SIG-M5 (cell line): ENCODE measurements around the gene PTPN21.

Source experiments
- DNase-seq: peaks from one replicate; lab custom pipeline; 2025; lab: John Stamatoyannopoulos, UW

Gene PTPN21

DNA sequence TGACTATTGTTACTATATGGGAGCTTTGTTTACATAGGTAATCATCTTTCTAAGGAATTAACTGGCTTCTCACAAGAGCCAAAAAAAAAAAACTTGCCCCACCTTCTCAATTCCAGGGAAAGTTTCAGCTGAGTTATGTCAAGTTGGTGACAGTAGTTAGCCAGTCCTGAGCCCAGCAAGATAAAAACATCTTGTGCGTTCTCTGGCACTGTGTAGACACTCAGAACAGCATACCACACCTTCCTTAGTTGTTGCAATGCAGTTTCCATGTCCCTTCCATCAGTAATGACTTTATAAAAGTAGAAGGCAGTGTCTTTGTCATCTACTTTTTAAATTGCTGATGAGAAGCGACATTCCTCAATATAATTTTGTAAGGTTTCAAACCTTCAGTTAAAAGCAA lies 50.2 kb downstream of the PTPN21 start:
- no peak for DNase-seq

DNA sequence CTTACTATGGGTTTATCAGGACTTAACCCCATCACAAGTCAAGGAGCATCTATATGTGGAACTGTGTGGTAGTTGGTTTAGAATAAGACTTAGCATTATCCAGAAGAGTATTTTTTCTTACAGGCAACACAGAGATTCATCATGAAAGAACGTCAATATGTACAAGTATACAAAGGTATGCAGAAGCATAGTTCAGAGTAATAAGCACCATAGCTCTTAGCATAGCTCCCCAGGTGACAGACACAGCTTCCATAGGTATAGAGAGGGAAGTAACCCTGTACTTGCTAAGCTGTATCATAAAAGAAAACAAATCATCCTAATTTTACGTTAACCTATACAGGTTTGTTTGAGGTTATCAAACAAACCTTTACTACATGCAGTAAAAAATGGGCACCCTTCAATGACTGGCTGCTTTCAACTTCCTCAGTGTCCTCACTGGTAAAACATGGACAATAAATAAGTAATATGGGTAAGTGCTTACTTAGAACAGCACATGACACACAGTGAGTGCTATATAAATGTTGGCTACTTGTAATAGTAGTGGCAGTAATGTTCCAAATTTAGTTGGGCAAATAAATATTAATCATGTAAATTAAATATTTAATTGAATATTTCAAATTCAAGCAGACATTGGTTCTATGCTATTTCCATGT lies 50.9 kb downstream of the PTPN21 start:
- no peak for DNase-seq

DNA sequence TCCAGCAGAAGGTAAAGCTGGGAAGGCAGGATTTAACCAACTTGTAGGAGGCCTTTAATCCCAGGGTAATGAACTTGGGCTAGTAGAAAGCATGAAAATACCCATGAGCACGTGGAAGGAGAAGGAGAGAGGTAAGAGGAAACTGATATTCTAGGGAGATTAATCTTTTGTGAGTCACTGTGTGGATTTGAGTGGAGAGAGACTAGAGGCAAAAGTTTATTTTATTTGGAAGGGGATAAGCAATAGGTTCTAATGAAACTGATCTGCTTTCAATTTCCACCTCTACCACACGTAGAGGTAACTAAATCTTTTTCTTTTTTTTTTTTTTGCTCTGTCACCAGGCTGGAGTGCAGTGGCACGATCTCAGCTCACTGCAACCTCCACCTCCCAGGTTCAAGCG lies 52.1 kb downstream of the PTPN21 start:
- no peak for DNase-seq

DNA sequence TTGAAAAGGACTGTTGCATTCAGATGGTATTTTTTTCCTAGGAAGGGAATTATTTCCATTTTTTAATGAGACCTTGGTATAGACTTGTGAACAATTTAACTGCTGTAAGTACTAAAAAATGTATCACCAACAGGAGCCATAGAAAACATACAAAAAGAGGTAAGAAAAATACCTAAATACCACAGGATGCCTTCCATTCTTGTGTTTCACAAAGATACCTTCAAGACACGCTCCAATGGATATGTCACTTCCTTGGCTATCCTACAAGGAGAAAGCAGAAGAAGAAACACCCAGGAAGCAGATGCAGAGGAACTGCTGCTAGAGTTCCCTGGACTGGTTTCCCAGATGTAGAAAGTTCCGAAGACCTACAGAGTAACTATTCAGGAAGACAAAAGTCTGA lies 54.2 kb downstream of the PTPN21 start:
- DNase-seq = no peak

DNA sequence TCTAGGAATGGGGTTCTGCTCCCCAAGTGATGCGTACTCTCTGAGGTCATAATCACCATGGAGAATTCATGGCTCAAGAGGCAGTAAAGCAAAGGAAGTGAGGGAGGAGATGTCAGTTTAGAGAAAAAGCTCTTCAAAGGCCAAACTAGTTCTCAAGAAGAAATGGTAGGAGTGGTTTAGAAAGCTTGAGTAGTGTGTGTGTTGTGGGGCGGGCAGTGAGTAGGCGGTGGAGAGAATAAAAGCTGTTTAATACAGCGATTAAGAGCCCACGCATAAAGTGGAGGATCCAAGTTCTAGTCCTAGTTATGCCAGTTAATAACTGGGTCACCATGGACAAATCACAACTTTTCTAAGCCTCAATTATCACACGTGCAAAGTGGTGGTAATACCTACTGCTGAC lies 55.6 kb downstream of the PTPN21 start:
- no peak for DNase-seq

DNA sequence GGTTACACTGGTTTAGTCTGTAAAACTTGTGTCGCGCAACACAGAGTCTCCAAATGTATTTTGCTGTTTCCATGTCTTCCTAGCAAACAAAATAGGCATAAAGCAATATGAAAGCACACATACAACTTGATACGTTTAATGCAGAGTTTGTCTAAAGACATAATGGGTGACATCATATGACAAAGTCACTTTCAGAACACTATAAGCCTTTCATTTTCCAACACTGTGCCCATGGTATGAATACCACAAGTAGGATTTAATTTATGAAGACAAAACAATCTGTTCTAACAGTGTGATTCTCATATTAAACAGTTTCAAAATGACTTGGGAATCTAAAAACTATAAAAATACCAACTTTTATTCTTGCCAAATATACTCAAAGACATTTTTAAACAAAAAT lies 58.4 kb downstream of the PTPN21 start:
- DNase-seq = no peak

DNA sequence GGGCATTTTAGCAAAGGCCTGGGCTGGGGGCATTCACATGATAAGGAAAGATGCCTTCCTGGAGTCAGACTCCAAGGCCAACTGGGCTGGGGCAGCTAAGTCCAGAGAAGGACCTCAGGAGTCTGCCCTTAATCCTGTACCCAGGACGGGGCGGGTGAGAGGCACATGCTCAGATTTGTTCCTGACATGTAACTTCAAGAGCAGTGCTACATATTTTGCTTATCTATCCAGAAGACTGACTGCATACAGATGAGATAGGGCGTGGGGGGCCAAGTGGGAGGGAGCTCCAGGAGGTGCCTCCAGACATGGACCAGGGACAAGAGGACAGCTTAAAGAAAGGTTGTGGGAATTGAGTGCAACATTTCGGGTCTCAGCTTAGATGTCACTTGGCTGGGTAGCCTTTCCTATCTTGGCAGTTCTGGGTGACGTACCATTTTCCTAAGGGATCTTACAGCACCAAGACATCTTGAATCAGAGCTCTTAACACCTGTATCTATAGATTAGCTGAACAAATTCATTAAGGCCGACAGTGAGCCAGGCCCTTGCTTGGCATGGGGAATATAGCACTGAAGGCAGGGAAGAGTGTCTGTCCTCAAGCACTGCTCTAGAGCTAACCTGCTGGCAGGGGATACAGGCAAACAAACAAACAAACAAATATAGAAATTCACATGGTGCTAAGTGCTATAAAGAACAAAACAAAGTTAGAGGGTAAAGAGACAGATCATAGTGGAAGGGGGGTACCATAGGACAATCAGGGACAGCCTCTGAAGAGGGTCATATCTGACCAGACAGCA lies 61.2 kb downstream of the PTPN21 start:
- DNase-seq = no peak

DNA sequence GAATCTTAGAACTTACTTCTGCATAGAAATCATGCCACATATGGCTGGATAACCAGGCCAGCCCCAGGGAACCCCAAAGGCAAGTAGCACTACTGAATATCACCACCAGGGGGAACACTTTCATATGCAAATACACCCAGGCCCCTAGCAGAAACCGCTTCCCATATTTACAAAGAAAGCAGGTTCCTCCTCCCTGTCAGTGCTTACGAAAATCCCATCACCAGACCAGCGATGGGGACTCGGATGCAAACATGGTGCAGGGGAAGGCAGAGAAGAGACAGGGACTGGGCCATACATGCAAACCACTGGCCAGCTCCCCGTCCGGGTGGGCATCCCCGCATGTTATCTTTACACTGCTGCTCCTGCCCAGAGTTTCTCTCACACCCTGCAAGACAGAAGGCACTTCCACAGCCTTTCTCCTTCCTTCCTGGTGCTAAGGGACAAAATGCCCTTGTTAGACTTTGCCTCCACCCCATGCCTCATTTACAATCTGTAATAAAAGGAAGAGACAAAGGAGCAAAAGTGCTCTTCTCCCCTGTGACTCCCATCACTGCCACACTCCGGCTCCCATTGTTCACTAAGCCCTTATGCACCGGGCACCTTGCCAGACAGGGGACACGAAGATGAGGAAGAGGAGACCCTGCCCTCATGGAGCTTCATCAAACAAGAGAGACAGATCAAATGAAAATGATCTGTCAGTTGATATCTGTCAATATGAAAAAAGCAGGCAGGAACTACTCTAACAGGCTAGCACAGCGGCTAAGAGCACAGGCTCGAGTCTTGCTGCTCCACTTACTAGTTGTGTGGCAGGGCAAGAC lies 62.3 kb downstream of the PTPN21 start:
- peak; percentile 28 for DNase-seq

DNA sequence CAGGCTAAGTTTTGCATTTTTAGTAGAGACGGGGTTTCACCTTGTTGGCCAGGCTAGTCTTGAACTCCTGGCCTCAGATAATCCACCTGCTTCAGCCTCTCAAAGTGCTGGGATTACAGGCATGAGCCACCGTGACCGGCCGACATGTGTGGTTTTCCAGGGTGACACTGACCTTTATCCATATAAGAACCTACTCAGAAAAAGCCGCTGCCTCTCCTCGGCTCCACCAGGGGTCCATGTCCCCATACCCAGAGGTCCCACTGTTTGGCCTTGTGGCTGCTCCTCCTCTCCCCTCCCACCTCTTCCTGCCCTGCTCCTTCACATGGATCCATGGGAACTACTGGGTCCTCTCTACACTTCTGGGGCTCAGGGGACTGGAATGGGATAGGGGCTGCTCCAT lies 64.6 kb downstream of the PTPN21 start:
- DNase-seq = no peak

DNA sequence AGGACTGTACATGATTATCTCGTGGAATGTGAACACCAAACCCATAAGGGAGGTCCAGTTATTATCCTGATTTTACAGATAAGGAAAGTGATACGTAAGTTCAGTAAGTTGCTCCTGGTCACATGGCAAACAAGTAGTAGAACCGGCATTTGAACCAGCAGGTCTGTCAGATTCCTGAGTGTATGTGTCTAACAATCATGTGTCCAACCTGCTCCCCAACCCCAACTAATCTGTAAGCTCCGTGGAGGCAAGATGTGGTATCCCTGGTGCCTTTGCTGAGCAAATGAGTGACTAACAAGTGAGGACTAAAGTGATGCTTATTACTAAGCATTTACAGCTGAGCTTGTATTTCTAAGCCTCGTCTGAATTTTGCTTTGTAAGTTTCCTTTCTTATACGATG lies 65.9 kb downstream of the PTPN21 start:
- DNase-seq = no peak

DNA sequence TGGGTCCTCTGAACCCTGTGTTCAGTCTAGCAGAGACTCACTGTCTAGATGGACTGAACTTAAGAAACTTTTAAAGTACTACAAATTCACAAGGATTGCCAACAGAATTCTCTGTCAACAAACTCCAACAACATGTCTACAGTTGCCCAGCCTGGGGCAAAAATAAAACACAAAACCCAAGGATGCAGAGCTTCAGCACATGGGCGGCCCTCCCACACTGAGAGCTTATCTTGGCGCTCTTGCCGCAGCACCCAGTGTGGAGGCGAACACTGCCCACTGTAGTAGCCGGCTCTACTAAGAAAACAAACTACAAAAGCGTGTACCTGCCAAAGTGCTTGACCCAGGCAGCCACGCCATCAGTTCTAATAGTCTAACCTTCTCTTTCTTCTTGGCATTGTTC lies 66.7 kb downstream of the PTPN21 start:
- no peak for DNase-seq

DNA sequence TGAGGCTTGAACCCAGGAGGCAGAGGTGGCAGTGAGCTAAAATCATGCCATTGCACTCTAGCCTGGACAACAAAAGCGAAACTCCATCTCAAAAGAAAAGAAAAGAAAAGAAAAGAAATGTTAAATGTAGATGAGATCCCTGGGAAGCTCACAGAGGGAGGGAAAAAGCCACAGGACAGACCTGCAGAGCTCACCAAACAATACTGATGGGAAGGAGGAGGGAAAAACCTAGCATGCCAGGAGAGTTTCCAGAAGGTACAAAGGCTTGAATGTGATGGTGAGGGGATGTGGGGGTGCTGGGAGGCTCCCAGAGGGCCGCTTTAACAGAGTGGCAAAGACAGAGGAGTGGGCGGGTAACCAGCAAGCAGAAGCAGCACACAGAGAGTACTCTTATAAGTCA lies 72.3 kb downstream of the PTPN21 start:
- DNase-seq = no peak

DNA sequence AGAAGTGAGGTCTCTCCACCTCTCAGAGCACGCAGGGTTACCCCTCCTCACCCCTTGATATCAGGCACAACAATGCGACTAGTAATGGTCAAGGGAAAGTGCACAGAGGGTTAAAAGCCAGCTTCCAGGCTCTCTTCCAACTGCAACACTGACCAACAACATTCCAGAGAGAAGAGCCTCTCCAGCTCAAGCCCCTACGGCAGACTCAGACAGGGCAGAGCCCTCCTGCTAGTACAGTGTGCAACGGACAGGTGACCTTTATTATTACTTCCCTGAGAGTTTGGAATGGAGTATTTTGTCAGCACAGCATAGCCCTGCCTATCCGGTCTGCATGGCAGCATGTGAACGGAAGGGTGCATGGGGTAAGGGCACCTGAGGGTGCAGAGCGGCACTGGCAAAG lies 73.0 kb downstream of the PTPN21 start:
- no peak for DNase-seq

DNA sequence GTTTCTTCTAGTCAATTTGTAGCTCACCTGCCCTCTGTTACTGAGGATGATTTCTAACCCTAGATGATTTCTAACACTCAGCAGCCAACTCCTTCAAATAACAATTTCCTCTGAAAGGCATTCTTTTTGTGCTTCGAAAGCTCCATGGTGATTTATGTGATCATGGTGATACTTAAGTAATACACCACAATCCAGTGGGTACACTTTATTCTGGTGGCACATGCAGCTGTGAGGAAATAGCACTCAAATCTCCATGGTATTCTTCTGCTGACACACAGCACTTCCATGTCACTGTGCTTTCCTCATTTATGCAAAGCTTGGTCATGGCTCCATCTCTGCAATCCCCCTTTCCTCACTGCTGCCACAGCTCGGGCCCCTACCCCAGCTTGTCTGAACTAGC lies 73.7 kb downstream of the PTPN21 start:
- no peak for DNase-seq

DNA sequence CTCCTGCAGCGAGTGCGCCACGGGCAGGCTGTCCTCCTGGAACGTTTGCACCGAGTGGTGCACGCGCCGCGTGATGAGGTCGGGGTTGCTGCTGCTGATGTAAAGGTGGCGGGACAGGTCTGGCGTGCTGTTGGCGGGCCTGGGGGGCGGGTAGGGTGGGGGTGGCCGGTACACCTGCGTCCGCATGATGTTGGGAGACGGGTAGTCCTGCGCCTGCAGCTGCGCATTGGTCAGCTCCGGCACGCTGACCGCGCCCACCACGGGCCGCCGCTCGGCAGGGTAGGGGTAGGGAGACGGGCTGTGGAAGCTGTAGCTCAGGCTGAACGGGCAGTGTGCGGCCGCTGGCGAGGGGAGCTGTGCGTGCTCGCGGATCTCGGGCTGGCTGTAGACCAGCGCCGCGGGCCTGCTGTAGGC lies 75.2 kb downstream of the PTPN21 start:
- no peak for DNase-seq

DNA sequence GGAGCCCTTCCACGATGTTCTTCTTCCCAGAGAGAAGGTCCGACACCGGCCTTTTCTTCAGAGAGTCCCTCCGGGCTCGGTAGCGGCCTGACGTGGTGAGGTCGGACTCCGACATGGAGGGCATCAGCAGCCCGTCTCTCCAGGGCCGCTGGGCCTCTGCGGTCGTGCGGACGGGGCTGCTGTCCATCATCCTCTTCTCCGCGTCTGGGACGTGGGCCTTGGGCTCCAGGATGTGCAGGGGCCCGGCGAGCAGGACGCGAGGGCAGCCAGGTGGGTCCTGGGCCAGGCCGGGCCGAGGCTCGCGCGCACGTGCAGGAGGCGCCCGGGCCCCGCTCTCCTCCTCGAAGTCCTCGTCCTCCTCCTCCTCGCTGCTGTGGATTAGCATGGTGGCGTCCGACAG lies 75.9 kb downstream of the PTPN21 start:
- DNase-seq = no peak

DNA sequence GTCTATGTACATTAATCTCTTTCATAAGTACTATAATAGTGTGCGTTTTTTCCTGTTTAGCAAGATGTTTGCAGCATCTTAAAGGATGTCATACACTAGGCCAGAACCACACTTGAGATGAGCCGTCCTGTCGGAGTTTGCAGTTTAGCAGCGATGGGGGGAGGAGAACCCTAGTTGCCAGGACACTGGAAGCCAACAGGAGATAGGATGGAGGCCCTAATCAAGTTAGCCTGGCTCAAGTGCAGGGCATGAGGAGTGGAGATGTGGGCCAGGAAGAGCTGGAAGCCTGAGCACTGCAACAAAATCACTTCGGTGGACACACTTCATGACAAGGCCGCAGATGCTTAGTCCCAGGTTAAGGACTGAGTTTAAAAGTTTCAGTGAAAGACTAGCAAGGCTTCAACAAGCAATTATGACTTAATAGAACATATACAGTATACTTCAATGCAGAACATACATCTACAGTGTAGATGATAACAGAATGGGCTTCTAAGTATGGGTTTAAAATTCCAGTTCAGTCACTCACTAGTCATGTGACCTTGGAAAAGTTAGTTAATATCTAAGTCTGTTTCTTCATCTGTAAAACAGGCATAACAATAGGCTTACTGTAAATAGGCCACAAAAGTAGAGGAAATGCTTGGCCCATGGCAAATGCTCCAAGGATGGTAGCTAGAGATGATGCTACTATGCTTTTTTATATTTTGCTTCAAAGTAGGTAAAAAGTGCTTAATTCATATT lies 77.1 kb downstream of the PTPN21 start:
- no peak for DNase-seq

DNA sequence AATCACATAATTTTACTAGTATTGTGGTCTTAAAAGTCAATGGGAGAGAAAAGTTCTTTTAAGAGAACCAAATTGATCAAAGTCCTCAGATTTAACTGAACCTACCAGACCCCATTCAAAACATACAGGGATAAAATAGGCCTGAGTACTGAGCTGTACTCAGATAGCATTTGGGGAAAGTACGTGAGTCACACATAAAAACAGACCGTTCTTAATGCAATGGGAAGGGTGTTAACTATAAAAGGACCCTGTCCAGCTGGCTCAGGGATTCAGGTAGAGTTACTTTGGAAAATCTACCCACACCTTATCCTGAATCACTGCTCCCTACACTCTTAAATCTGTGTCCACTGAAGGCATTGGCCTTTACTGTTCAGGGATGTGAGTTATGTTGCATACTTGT lies 78.0 kb downstream of the PTPN21 start:
- DNase-seq = no peak

DNA sequence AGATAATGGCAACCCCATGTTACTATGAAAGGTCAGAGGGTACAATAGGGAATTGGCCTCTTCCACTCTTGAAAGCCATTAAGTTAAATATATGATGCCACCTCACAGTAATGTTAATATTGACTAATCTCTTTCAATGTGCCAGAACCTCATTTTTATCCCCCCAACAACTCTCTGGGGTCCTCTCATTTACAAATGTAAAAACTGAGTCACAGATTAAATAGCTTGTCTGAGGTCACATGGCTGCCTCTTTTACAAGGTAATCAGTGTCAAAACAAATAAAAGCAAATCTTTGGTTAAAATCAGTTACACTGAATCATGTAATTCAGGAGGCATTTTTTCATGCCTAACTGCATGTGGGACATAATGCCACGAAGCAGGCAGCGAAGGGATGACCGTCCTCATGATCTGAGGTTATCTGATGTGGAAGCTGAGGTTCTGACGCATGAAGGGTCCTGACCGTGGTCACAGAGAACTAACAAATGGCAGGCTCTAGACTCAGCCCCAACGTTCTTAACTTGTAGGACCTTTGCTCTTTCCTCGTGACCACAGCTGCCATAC lies 78.5 kb downstream of the PTPN21 start:
- no peak for DNase-seq

DNA sequence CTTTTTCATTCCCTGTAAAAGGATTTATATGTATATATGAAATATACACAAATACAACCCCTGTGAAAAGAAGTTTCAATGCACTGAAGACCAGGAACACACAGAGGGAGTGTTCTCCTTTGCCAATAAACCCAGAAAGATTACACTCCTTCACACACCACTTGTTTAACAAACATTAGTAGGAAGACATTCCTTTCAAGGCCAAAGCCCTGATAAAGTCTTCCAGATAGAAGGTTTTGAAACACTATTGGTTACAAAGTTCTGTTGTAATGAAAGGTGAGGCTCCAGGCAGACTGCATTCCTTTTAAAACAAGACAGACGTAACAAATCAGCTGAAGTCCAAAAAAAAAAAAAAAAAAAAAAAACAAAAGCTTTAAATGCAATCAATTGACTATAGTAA lies 81.0 kb downstream of the PTPN21 start:
- no peak for DNase-seq

DNA sequence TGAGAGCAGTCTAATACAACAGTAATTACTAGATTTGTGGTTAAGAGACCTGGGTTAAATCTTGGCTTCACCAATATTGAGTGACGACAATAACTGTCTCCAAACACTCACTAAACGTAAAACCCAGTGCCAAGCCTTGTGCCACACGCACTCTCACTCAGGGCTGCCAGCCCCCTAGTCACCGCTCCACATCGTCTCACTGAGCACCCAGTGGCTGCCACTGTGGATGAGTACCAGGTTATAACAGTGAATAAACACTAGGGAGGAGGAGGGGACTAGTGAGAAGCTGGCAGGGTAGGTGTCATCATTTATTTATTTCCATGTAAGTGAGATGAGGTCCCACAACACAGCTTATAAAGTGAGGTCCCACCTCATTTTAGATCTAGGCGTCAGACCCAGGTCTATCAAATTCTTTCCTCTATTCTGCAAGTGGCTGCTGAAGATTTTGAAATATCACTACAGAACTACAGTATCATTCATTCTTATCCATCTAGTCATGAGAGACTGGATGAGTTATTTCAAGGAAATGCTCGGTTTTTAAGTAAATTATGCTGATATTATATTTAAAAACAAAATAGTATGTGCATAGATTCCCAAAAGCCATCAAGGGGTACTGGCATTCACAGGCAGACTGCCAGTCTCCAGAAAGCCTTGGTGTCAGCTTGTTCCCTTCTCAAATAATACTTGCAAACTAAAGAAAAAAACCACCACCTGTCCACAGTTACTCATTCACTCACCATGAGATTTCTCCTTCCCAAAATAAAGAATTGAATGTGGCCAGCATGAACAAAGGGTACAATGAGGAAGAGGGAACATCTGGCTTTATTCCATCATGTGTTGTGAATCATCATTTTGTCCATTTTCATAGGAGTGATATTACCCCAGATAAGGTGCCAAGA lies 84.0 kb downstream of the PTPN21 start:
- DNase-seq = no peak
